Measurements from ENCODE around the gene SALL4.
"Not testable (repeated sequence)": the region's sequence is repeated elsewhere in the genome, so short reads cannot be mapped to it uniquely, and the experiment has no call there.

Gene SALL4

DNA sequence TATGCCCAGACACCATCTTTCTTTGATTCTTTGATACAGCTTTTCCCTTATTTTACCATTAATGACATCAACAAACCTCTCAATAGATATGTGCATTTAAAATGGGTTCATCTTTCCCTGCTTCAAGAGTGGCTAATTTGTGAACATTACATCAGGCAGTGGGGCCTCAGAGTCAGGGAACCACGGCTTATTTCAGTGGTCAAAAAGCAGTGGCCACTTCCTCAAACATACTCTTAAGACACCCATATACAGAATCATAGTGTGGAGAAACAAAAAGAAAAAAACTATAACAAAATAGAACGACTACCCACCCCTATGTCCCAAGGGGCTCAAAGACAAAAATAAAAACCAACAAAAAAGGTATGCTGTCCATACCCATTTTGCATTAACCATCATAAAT is 12.9 kb downstream of the SALL4 start:
- TF ChIP-seq, protein P1, sequence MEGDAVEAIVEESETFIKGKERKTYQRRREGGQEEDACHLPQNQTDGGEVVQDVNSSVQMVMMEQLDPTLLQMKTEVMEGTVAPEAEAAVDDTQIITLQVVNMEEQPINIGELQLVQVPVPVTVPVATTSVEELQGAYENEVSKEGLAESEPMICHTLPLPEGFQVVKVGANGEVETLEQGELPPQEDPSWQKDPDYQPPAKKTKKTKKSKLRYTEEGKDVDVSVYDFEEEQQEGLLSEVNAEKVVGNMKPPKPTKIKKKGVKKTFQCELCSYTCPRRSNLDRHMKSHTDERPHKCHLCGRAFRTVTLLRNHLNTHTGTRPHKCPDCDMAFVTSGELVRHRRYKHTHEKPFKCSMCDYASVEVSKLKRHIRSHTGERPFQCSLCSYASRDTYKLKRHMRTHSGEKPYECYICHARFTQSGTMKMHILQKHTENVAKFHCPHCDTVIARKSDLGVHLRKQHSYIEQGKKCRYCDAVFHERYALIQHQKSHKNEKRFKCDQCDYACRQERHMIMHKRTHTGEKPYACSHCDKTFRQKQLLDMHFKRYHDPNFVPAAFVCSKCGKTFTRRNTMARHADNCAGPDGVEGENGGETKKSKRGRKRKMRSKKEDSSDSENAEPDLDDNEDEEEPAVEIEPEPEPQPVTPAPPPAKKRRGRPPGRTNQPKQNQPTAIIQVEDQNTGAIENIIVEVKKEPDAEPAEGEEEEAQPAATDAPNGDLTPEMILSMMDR (IDR thresholded peaks at IDR 0.05; ENCODE audit: insufficient read depth, low read length, poor library complexity, severe bottlenecking), result no peak
- no peak for TF ChIP-seq EZH2phosphoT487 (conservative IDR thresholded peaks at IDR 0.05; ENCODE audit: low read length)
- Histone ChIP-seq H3F3A (ENCODE audit: insufficient read depth) (no peaks in the 10 kb centered on the region), H3K9me3 (ENCODE audit: insufficient read depth, low read length) (no peaks in the 10 kb centered on the region), H3K27me3 (ENCODE audit: low read length) (no peaks in the 10 kb centered on the region), H2AFZ (ENCODE audit: low read depth, low read length, severe bottlenecking) (no peak overlapping the region), H3K9me2 (replicated peaks; ENCODE audit: insufficient read depth, low read length) (no peaks in the 10 kb centered on the region), H3K27ac (ENCODE audit: low read depth, low read length) (no peak overlapping the region), H3K79me2 (ENCODE audit: insufficient read depth, low read length) (no peaks in the 10 kb centered on the region), H3K4me3 (ENCODE audit: insufficient read depth, low read length, poor library complexity, severe bottlenecking) (no peak overlapping the region), H3K9ac (ENCODE audit: low read length) (no peak overlapping the region), H3K36me3 (ENCODE audit: low read length) (no peaks in the 10 kb centered on the region), H3K4me2 (ENCODE audit: low read depth, low read length, poor library complexity, severe bottlenecking) (no peak overlapping the region), H4K20me1 (ENCODE audit: low read depth, low read length) (no peaks in the 10 kb centered on the region)

DNA sequence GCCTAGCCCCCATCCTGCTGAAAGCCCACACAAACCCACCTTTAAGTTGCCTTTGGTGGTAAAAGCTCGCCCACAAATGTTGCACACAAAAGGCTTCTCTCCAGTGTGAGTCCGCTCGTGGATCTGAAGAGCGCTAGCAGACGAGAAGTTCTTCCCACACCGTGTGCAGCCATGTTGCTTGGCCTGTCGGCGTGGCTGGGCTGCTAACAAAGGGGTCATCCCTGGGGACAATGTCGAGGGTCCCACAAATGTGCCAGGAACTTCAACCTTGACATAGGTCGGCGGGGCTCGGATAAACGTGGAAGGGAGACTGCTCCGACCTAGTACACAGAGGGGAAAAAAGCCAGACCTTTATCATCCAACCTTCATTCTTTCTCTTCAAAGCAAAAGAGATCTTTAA is 13.5 kb downstream of the SALL4 start:
- Histone ChIP-seq H3K4me2 (ENCODE audit: low read depth, low read length, poor library complexity, severe bottlenecking) (no peak overlapping the region), H2AFZ (ENCODE audit: low read depth, low read length, severe bottlenecking) (no peak overlapping the region), H3K9me3 (ENCODE audit: insufficient read depth, low read length) (no peaks in the 10 kb centered on the region), H3F3A (ENCODE audit: insufficient read depth) (no peaks in the 10 kb centered on the region), H3K79me2 (ENCODE audit: insufficient read depth, low read length) (no peaks in the 10 kb centered on the region), H3K27me3 (ENCODE audit: low read length) (no peaks in the 10 kb centered on the region), H4K20me1 (ENCODE audit: low read depth, low read length) (no peaks in the 10 kb centered on the region), H3K4me3 (ENCODE audit: insufficient read depth, low read length, poor library complexity, severe bottlenecking) (no peak overlapping the region), H3K36me3 (ENCODE audit: low read length) (no peaks in the 10 kb centered on the region), H3K27ac (ENCODE audit: low read depth, low read length) (no peak overlapping the region), H3K9me2 (replicated peaks; ENCODE audit: insufficient read depth, low read length) (no peaks in the 10 kb centered on the region), H3K9ac (ENCODE audit: low read length) (no peak overlapping the region)
- no peak for TF ChIP-seq EZH2phosphoT487 (conservative IDR thresholded peaks at IDR 0.05; ENCODE audit: low read length)
- TF ChIP-seq, protein P1 (IDR thresholded peaks at IDR 0.05; ENCODE audit: insufficient read depth, low read length, poor library complexity, severe bottlenecking), result no peak

DNA sequence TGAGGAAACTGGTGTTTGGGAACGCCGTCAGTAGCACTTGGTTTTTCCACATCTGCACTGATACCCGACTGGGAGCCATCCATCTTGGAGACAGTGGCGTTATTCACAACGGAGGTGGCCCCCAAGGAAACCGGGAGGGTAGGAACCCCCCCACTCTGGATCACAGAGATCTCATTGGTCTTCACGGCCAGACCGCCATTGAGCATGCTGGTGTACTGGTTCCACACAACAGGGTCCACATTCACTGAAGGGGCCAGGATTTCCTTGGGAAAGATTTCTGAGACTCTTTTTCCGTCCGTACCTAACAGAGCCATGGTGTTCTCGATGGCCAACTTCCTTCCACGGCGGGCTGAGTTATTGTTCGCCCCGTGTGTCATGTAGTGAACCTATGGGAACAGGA is 18.0 kb downstream of the SALL4 start:
- H3K36me3 ChIP-seq (ENCODE audit: low read length), result no peaks in the 10 kb centered on the region
- H3K9me3 ChIP-seq (ENCODE audit: insufficient read depth, low read length), result no peaks in the 10 kb centered on the region
- no peaks in the 10 kb centered on the region for H3K27me3 ChIP-seq (ENCODE audit: low read length)
- no peak overlapping the region for H3K27ac ChIP-seq (ENCODE audit: low read depth, low read length)
- H3F3A ChIP-seq (ENCODE audit: insufficient read depth), result no peaks in the 10 kb centered on the region
- H3K4me3 ChIP-seq (ENCODE audit: insufficient read depth, low read length, poor library complexity, severe bottlenecking), result no peak overlapping the region
- no peak overlapping the region for H3K4me2 ChIP-seq (ENCODE audit: low read depth, low read length, poor library complexity, severe bottlenecking)
- no peak for TF ChIP-seq EZH2phosphoT487 (conservative IDR thresholded peaks at IDR 0.05; ENCODE audit: low read length)
- TF ChIP-seq, protein P1 (IDR thresholded peaks at IDR 0.05; ENCODE audit: insufficient read depth, low read length, poor library complexity, severe bottlenecking), result no peak
- no peak overlapping the region for H2AFZ ChIP-seq (ENCODE audit: low read depth, low read length, severe bottlenecking)
- H3K79me2 ChIP-seq (ENCODE audit: insufficient read depth, low read length), result no peaks in the 10 kb centered on the region
- H4K20me1 ChIP-seq (ENCODE audit: low read depth, low read length), result no peaks in the 10 kb centered on the region
- no peaks in the 10 kb centered on the region for H3K9me2 ChIP-seq (replicated peaks; ENCODE audit: insufficient read depth, low read length)
- H3K9ac ChIP-seq (ENCODE audit: low read length), result no peak overlapping the region

DNA sequence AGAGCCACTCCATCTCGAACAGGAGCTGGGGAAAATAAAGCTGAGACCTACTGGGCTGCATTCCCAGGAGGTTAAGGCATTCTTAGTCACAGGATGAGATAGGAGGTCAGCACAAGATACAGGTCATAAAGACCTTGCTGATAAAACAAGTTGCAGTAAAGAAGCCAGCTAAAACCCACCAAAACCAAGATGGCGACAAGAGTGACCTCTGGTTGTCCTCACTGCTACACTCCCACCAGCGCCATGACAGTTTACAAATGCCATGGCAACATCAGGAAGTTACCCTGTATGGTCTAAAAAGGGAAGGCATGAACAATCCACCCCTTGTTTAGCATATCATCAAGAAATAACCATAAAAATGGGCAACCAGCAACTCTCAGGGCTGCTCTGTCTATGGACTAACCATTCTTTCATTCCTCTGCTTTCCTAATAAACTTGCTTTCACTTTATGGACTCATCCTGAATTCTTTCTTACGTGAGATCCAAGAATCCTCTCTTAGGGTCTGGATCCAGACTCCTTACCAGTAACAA is 24.0 kb downstream of the SALL4 start:
- not testable (repeated sequence) for H3K79me2 ChIP-seq (ENCODE audit: insufficient read depth, low read length); H3K9me2 ChIP-seq (replicated peaks; ENCODE audit: insufficient read depth, low read length); H3K27ac ChIP-seq (ENCODE audit: low read depth, low read length); H3K9ac ChIP-seq (ENCODE audit: low read length); H3K4me3 ChIP-seq (ENCODE audit: insufficient read depth, low read length, poor library complexity, severe bottlenecking); H3K27me3 ChIP-seq (ENCODE audit: low read length); H3F3A ChIP-seq (ENCODE audit: insufficient read depth); H3K36me3 ChIP-seq (ENCODE audit: low read length); H2AFZ ChIP-seq (ENCODE audit: low read depth, low read length, severe bottlenecking); H3K9me3 ChIP-seq (ENCODE audit: insufficient read depth, low read length); H4K20me1 ChIP-seq (ENCODE audit: low read depth, low read length); H3K4me2 ChIP-seq (ENCODE audit: low read depth, low read length, poor library complexity, severe bottlenecking)
